Measurements from ENCODE around the gene UST. TPM values are rescaled to one million over a fixed set of nuclear protein-coding genes. Genes with fewer than 3 reads are reported as not detected.

UST gene
- total and polyA plus RNA-seq, 2 of the 8 experiments (the other 6 are each of a cell fraction or from before 2014, with no cell fraction given), result 13.5 to 34.5 TPM

DNA sequence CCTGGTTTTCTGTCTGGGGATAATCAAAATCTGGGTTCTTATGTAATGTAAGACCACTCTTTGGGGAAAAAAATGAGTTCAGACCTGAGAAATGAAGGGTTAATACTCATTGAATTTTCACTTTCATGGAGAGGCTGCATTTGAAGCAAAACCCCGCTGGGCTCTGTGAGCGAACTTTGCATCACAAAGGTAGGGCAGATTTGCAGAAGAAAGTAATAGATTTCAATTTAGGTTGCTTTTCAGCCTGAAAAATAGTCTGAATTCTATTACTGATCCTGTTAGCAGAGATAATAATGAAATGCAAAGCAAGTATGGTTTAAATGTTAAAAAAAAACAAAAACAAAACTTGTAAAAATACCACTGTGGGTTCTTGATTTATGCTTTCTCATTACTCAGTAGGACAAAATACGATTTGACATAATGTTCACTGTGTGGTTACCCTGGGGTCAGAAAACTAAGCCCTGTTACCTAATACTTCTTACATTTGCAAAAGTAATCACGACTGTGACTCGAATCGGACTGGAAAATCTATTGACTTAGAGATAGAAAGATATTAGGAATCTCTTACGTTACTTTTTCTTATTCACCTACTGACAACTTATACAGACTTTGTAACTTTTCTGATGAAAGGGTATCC lies 72.2 kb downstream of the UST start (continued):
- TF ChIP-seq CHD7 (IDR thresholded peaks at IDR 0.05; ENCODE audit: insufficient replicate concordance, low read length) (peak; percentile 77), RFX5 (IDR thresholded peaks at IDR 0.05; ENCODE audit: borderline replicate concordance, low read depth, low read length) (no peak), EP300 (IDR thresholded peaks at IDR 0.05; ENCODE audit: borderline replicate concordance in 1 of 2, low read depth in 2 of 2, low read length in 2 of 2) (peak in 1 of 2 experiments; percentile 74; a peak in 1 of 3 replicates), CTBP2 (IDR thresholded peaks at IDR 0.05; ENCODE audit: borderline replicate concordance, insufficient read depth, insufficient read length, low read length) (no peak), HDAC6 (IDR thresholded peaks at IDR 0.05; ENCODE audit: low read depth, low read length) (no peak), CEBPB (IDR thresholded peaks at IDR 0.05; ENCODE audit: low read depth, low read length) (no peak), SRF (IDR thresholded peaks at IDR 0.05; ENCODE audit: low read depth, low read length) (no peak), SP4 (IDR thresholded peaks at IDR 0.05; ENCODE audit: low read length) (no peak), SIX5 (IDR thresholded peaks at IDR 0.05; ENCODE audit: low read depth, low read length) (no peak)
- TF ChIP-seq, protein P1, sequence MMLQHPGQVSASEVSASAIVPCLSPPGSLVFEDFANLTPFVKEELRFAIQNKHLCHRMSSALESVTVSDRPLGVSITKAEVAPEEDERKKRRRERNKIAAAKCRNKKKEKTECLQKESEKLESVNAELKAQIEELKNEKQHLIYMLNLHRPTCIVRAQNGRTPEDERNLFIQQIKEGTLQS (IDR thresholded peaks at IDR 0.05; ENCODE audit: insufficient read depth, low read depth, low read length), result no peak

Measured in H1 (cell line).